IPS-18c (cell line): ENCODE data around the gene DGAT2L6.

Experiments used
- H3K4me3 ChIP-seq: 2 replicates; pipeline ENCODE4 v1.7.0; 2013; ENCODE audit warnings: low read depth, mild to moderate bottlenecking, low read length, moderate library complexity; ENCODE audit not compliant: insufficient read depth
- H3K9me3 ChIP-seq: one replicate; pipeline ENCODE4 v1.6.1; 2013; ENCODE audit warnings: mild to moderate bottlenecking, low read length, moderate library complexity; ENCODE audit not compliant: control insufficient read depth, insufficient read depth

Gene DGAT2L6

DNA sequence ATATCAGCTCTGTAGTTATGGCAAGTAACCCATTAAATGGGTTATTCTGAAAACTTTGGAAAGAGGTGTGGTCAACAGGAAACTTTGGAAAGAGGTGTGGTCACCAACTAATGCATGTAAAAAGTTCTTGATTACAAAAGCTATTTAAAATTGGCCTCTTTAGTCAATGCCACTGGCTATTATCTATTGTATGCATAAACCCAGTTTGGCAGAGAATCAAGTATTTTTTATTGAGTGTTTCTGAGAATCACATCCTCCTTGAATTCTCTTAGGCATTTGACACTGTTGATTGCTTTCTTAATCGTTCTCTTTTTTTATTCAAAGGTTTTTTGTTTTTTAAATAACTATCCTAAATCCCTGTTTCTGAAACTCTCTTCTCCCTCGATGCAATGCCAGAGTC lies 75.2 kb downstream of the DGAT2L6 start:
- Histone ChIP-seq H3K9me3 (peaks cover 10% of the 10 kb centered on the region), H3K4me3 (no peak overlapping the region)

DNA sequence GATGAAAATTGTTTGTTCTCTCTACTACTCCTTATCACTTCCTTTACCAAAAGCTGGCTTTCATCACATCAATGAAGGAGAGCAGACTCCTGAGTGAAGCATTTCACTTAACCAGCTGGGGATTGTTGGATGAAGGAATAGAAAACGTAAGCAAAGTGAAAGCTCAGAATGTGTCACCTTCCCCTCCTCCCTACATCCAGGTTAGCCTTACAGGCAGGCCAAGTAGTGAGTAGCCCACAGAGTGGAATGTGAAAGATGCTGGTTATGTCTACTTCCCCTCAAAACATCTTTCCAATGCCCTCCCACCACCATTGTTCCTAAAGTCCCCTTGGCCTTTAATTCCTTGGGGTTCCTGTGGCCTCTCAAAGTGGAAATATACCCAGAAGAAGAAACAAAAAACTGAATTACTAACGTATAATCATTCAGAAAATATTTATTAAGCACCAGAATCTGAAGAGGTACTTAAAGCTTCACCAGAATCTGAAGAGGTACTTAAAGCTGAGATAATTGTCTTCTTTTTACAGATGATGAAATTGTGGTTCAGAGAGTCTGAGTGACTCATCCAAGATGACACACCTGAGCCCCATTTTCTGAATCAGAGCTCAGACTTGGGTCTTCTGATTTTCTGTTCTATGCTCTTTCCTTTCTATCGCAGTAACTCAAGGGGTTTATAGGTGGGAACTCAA lies 76.2 kb downstream of the DGAT2L6 start:
- peaks cover 10% of the 10 kb centered on the region for H3K9me3 ChIP-seq
- no peak overlapping the region for H3K4me3 ChIP-seq

DNA sequence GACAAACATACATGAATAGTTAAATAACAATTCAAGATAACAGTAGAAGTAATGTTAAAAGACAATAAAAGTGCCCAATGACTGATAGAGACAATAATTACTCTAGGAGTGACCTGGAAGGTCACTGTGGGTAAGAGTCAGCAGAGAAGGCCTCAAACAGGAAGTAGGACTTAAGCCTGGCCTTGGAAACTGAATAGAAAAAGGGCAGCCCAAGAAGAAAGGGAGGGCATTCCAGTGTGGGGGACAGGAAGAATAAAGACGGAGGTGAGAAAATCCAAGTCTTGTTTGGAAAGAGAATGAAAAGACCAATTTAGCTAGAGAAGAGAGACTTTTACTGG lies 76.7 kb downstream of the DGAT2L6 start:
- Histone ChIP-seq H3K4me3 (no peak overlapping the region), H3K9me3 (peaks cover 10% of the 10 kb centered on the region)

DNA sequence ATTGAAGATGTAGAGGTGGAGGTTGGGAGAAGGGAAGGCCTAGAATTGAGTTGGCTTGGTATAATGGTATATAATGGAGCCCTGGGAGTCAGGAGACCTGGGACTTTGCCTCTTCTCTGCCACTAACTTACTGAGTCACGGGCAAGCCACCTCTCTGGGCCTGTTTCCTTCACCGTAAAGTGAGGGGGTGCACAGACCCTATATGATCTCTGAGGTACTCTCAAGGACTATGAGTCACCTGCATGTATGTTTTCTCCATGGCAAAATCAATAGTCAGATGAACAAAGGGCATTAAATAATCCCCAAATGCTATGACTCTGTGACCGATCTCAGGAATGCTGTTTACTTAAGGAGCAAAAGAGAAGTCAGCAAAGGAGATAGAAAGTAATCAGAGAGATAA lies 77.6 kb downstream of the DGAT2L6 start:
- Histone ChIP-seq H3K9me3 (peaks cover 10% of the 10 kb centered on the region), H3K4me3 (no peak overlapping the region)
